Muscle layer of colon (tissue), 2 donors: ENCODE data around the gene ZNF581.

Experiments
- H3K27ac ChIP-seq: one replicate; pipeline ENCODE4 v1.7.0; 2013; ENCODE audit warnings: low read depth, mild to moderate bottlenecking, low read length, moderate library complexity
- H3K27me3 ChIP-seq, 2 donors: one replicate each; pipeline ENCODE4 v1.7.0; 2013; ENCODE audit warnings: low read length in 2 of 2, mild to moderate bottlenecking in 2 of 2; ENCODE audit not compliant: insufficient read depth in 2 of 2, control insufficient read depth in 1 of 2
- H3K36me3 ChIP-seq: one replicate; pipeline ENCODE4 v1.7.0; 2013; ENCODE audit warnings: mild to moderate bottlenecking, low read length; ENCODE audit not compliant: insufficient read depth
- H3K4me1 ChIP-seq: one replicate; pipeline ENCODE4 v1.7.0; 2013; ENCODE audit warnings: mild to moderate bottlenecking, low read length; ENCODE audit not compliant: insufficient read depth
- H3K4me3 ChIP-seq, 2 donors: one replicate each; pipeline ENCODE4 v1.7.0; 2013; ENCODE audit warnings: low read length in 2 of 2, low read depth in 1 of 2, mild to moderate bottlenecking in 1 of 2, moderate library complexity in 1 of 2
- H3K9ac ChIP-seq: one replicate; pipeline ENCODE4 v1.7.0; 2013; ENCODE audit warnings: low read length
- H3K9me3 ChIP-seq: one replicate; pipeline ENCODE4 v1.7.0; 2013; ENCODE audit warnings: mild to moderate bottlenecking, low read length
- donor health status: abdominal sarcoma.
- donor health status: Adenocarcinoma of cecum.

Gene ZNF581

GRCh38 chr19:55680339-55681130, 37.1 kb downstream of the ZNF581 start:
- no peak overlapping the region for H3K9ac ChIP-seq
- H3K27ac ChIP-seq = no peak overlapping the region
- no peaks in the 10 kb centered on the region for H3K9me3 ChIP-seq
- peaks cover 54% of the 10 kb centered on the region for H3K36me3 ChIP-seq
- H3K4me1 ChIP-seq = peaks cover 25% of the 10 kb centered on the region
- H3K27me3 ChIP-seq = no peaks in the 10 kb centered on the region
- no peak overlapping the region for H3K4me3 ChIP-seq

GRCh38 chr19:55681131-55682092, 38.0 kb downstream of the ZNF581 start:
- Histone ChIP-seq H3K36me3 (peaks cover 63% of the 10 kb centered on the region), H3K27ac (no peak overlapping the region), H3K27me3 (no peaks in the 10 kb centered on the region), H3K9ac (no peak overlapping the region), H3K4me1 (peaks cover 16% of the 10 kb centered on the region), H3K9me3 (no peaks in the 10 kb centered on the region), H3K4me3 (no peak overlapping the region)

- Histone ChIP-seq H3K36me3 (peaks cover 55% of the 10 kb centered on the region), H3K4me1 (no peaks in the 10 kb centered on the region), H3K9ac (no peak overlapping the region), H3K27me3 (no peaks in the 10 kb centered on the region), H3K27ac (no peak overlapping the region), H3K9me3 (no peaks in the 10 kb centered on the region), H3K4me3 (no peak overlapping the region)
Observed at GRCh38 chr19:55683449-55684261, 40.2 kb downstream of the ZNF581 start.

GRCh38 chr19:55684946-55685681, 41.7 kb downstream of the ZNF581 start:
- Histone ChIP-seq H3K4me3 (no peak overlapping the region), H3K36me3 (peaks cover 55% of the 10 kb centered on the region), H3K27me3 (no peaks in the 10 kb centered on the region), H3K4me1 (no peaks in the 10 kb centered on the region), H3K9me3 (no peaks in the 10 kb centered on the region), H3K9ac (no peak overlapping the region), H3K27ac (no peak overlapping the region)

DNA sequence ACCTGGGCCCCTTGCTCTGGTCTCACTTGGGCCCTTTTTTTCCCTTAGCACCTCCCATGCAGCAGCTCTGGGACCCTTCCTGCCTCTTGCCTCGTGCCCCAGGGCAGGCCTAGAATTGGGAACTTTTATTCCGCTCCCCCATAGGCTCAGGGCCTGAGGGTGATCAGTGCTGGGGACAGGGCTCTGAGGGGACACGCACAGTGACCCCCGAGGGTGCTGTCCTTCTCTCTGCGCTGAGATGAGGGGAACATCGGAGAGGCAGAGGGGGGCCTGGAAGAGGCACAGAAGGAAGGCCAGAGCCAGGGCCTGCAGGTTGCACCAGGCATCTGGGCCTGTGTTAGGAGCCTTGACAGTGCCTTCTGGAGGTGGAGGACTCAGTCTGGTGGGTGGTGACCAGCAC, 42.3 kb downstream of the ZNF581 start:
- H3K4me3 ChIP-seq = no peak overlapping the region
- no peak overlapping the region for H3K9ac ChIP-seq
- no peaks in the 10 kb centered on the region for H3K27me3 ChIP-seq
- no peaks in the 10 kb centered on the region for H3K9me3 ChIP-seq
- H3K36me3 ChIP-seq = peaks cover 55% of the 10 kb centered on the region
- H3K27ac ChIP-seq = no peak overlapping the region
- no peaks in the 10 kb centered on the region for H3K4me1 ChIP-seq

GRCh38 chr19:55686311-55687050, 43.0 kb downstream of the ZNF581 start:
- Histone ChIP-seq H3K27me3 (no peaks in the 10 kb centered on the region), H3K9ac (no peak overlapping the region), H3K9me3 (no peaks in the 10 kb centered on the region), H3K4me3 (no peak overlapping the region), H3K4me1 (no peaks in the 10 kb centered on the region), H3K27ac (no peak overlapping the region), H3K36me3 (peaks cover 54% of the 10 kb centered on the region)

GRCh38 chr19:55687281-55688201, 44.1 kb downstream of the ZNF581 start:
- H3K9me3 ChIP-seq = no peaks in the 10 kb centered on the region
- no peaks in the 10 kb centered on the region for H3K4me1 ChIP-seq
- H3K27me3 ChIP-seq = no peaks in the 10 kb centered on the region
- no peak overlapping the region for H3K4me3 ChIP-seq
- no peak overlapping the region for H3K27ac ChIP-seq
- no peak overlapping the region for H3K9ac ChIP-seq
- peaks cover 52% of the 10 kb centered on the region for H3K36me3 ChIP-seq

- Histone ChIP-seq H3K9ac (no peak overlapping the region), H3K27ac (no peak overlapping the region), H3K27me3 (no peaks in the 10 kb centered on the region), H3K9me3 (no peaks in the 10 kb centered on the region), H3K4me1 (no peaks in the 10 kb centered on the region), H3K4me3 (no peak overlapping the region), H3K36me3 (peaks cover 58% of the 10 kb centered on the region)
Observed at GRCh38 chr19:55688422-55689218, 45.2 kb downstream of the ZNF581 start.

DNA sequence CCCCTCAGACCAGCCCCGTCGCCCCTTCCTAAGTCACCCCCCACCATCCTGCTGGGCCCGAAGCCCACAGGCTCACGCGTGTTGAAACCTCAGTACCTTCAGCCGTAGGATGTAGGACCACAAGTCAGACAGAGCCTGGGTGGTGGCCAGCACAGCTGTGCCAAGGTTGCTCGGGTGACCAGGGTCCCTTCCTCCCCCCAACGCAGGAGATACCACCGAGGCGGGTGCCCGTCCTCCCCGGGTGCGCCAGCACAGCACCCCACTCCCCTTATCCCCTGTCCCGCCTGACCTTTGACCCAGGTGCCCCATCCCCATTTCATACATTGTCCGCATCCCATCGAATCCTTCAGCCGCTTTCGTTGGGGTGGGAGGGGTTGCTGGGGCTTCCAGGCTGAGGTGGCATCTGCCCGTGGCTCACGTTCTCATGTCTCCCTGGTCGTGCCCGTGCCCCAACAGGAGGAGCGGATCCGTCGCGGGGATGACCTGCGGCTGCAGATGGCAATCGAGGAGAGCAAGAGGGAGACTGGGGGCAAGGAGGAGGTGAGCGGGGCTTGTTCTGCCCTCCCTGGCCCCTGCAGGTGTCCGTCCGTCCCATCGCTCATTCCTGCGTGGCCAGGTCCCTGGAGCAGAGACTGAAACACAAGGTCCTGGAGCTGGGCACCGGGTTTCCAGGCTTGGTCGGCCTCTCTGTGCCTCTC, 46.1 kb downstream of the ZNF581 start:
- H3K36me3 ChIP-seq = peaks cover 50% of the 10 kb centered on the region
- H3K4me1 ChIP-seq = no peaks in the 10 kb centered on the region
- H3K27ac ChIP-seq = no peak overlapping the region
- H3K4me3 ChIP-seq = no peak overlapping the region
- no peaks in the 10 kb centered on the region for H3K27me3 ChIP-seq
- H3K9ac ChIP-seq = no peak overlapping the region
- H3K9me3 ChIP-seq = no peaks in the 10 kb centered on the region
